OCI-LY7 (cell line): ENCODE results near the gene CIAPIN1.

Experiments used
- EZH2phosphoT487 ChIP-seq: fragments of 200-600 bp; sonication (generic); IDR thresholded peaks from 2 replicates; pipeline ENCODE4 v1.6.1; 2018; ENCODE audit warnings: low read depth, borderline replicate concordance, mild to moderate bottlenecking, mixed run types, antibody characterized with exemption, low read length, moderate library complexity, mixed read lengths
- TF ChIP-seq, protein P1 (sequence below): fragments of 200-600 bp; sonication (generic); conservative IDR thresholded peaks from 2 replicates; pipeline ENCODE4 v1.5.1; 2014; ENCODE audit warnings: mild to moderate bottlenecking, antibody characterized with exemption, low read length, moderate library complexity, mixed read lengths

DNA sequence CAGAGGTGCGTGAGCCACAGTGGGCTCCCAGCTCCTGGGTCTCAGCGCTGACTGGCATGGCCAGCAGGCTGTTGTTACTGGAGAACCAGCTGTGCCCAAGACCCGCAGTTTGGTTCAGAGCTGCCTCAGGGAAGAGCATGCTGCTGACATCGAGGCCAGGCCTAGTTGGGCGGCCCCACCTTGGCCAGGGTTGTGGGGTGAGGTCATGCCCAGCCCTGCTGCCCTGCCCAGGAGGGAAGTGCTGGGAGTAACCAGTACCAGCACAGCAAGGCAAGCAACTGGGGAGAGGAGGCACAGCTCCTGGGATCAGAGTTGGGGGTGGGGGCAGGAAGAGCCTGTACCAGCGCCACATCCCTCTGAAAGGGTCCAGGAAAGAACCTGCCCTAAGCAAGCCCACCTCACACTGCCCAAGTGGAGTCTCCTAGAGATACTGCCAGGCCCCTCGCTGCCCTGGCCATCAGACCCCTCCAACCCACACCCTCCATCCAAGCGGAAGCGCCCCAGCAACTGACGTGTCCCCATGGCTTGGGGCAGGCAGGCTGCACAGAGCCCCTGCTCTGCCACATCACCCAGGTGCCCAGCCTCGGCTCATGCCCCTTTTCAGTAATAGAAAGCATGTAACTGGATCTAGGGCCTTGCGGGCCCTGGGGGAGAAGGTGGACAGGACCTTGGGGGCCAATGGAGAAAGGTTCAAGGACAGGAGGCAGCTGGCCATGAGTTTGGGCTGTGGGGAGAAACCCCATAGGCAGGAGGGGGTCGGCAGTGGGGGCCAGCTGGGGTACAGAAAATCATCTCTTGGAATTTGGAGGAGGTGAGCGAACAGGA is 38.1 kb upstream of the CIAPIN1 start:
- TF ChIP-seq, protein P1, sequence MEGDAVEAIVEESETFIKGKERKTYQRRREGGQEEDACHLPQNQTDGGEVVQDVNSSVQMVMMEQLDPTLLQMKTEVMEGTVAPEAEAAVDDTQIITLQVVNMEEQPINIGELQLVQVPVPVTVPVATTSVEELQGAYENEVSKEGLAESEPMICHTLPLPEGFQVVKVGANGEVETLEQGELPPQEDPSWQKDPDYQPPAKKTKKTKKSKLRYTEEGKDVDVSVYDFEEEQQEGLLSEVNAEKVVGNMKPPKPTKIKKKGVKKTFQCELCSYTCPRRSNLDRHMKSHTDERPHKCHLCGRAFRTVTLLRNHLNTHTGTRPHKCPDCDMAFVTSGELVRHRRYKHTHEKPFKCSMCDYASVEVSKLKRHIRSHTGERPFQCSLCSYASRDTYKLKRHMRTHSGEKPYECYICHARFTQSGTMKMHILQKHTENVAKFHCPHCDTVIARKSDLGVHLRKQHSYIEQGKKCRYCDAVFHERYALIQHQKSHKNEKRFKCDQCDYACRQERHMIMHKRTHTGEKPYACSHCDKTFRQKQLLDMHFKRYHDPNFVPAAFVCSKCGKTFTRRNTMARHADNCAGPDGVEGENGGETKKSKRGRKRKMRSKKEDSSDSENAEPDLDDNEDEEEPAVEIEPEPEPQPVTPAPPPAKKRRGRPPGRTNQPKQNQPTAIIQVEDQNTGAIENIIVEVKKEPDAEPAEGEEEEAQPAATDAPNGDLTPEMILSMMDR, result no peak
- TF ChIP-seq EZH2phosphoT487, result no peak
